GM19395 (cell line): ENCODE data around the gene DNMT3A.

ENCODE experiments used
- ATAC-seq: cut with Tn5 transposase; IDR thresholded peaks from one replicate; pipeline ENCODE4 v1.9.1; 2021; ENCODE audit warnings: mild to moderate bottlenecking, moderate library complexity; ENCODE audit not compliant: unreplicated experiment

The DNMT3A gene

DNA sequence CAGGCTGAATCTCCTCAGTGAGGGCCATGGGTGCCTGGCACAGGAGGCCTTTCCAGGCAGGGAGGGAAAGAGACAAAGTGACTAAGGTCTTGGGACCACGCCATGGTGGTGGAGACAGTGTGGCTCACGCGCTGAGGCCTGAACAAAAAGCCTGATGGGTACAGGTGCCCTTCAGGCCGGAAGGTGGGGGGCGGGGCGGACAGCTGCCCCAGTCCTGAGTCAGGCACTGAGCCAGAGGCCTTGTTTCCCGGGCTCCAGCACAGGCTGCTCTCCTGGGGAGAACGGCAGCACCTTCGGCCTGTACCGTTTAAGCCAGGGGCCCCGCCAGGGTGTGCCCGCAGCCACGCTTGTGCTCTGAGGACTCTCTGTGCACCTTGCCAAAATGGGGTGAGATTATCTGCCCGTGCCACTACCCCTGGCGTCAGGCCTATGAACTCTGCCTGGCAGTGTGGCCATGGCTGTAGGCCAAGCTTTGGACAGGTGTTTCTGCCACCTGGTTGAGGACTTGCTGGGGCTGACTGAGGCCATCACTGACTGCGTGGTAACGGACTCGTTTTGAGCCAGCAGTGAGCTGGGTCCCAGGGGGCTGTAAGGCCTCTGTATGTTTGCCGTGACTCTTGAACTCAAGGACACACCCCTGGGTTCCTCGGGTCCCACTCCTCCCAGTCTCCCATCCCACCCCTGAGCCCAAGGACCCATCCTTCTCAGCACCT, 31.7 kb upstream of the DNMT3A start:
- ATAC-seq: no peak

DNA sequence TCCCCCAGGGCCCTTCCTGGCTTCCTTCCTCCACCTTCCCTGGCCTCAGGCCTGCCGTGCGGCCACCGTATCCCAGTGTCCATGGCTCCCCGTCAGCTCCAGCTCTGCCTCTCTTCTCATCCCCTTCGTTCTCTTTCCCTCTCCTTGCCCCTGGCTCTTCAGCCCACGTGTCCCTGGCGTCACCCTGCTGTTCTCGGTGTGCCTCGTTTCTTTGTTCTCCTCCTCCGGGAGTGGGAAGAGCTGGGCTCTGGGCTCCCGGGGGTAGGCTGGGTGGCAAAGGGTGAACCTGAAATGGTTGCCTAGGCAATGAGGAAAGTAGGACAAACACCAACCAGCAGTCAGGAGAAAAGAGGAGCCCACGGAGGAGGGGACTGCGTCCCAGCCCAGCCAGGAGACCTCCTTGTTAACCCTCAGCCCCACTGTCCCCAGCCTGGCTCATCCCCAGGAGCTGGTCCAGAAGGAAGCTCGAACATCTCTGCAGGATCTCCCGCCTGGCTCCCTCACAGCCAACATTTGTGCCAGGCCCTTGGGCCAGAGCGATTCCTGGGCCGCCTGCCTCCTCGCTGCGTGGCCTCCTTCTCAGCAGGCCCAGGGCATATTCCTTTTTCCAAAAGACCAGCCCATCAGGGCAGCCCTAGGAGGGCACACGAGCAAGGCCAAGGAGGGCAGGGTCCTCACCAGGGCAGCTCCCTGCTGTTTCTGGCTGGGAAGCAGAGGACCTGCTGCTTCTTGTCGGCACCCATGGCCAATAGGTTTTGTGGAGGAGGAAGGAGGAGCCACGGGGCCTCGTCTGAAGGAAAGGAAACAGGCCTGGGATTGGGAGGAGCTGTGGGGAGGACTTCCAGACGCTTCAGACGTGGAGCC, 30.9 kb upstream of the DNMT3A start:
- ATAC-seq: no peak

DNA sequence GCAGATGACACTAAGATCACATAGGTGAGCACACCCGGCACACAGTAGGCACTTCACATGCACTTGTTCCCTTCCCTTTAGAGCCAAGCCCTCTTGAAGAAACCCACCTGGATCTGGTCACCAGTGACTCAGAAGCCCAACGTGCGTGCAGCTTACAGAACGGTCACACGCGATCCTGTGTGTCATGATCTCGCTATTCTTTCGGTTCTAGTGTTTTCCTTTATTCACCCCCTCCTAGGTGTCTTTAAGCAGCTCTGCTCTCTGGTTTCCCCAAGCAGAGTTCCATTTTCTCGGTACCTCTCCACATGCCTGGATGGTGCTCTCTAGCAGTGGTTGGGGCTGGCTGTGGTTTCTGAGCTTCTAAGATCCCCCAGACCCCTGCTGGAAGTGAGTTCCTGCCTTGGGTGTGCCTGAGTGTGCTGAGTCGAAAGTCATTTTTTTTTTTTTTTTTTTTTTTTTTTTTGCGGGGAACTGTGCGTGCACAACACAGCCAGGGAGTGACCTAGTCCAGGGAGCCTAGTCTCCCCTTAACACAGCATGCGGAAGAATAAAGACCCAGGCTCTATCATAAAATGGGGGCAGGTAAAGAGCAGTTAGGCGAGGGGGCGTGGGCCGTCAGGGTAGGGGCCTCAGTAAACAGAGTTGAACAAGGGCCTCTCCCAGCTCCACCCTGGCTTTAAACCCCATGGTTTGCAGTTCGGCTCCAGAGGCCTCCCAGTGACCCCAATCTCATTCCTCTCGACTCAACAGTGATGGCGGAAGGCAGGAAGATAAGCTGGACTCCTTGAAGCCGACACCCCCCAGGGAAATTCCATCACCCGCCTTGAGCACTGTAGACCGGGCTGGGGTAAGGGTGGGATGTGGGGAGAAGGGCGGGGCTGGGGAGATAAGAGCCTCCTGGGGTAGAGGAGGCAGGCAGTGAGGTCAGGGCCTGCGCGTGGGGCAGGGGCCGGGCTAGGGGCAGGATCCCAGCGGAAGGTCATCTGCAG, 29.8 kb upstream of the DNMT3A start:
- ATAC-seq: no peak

GRCh38 chr2:25369876-25370275, 28.2 kb upstream of the DNMT3A start:
- ATAC-seq: no peak

DNA sequence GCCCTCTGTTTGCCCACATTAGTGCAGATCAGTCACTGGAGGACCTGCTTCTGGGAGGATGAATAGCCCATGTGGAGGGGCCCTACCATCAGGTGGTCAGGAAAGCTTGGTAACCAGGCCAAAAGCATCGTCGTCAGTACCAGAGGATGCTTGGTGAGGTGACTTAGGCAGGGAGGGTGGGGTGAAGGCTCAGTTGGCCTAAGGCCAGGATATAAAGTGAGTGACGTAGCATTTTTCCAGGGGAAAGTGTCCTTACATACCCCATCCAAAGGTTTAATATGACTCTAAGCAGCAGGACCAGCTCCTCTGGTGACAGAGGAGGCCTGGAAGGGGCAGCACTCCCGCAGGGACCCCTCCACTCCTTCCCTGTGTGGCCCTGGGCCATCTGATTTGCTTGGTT, 27.7 kb upstream of the DNMT3A start:
- ATAC-seq: no peak

DNA sequence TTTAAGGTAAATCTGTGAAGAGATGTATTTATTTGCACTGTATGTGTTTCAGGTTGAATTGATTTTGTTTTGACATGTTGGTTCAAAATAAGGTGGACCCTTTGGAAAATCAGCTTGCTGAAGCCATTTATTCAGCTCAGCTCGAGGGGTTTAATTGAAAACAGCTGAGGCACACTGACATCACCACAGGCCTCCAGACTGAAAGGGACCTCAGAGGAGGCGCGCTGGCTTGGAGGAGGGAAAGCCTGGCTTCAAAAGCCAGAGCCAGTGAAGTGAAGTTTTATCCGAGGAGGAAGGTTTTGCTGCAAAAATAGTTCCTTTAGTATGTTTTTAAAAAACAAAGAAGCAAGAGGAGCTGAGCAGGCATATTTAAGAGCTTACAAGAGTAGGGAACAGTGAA, 26.9 kb upstream of the DNMT3A start:
- ATAC-seq: no peak

DNA sequence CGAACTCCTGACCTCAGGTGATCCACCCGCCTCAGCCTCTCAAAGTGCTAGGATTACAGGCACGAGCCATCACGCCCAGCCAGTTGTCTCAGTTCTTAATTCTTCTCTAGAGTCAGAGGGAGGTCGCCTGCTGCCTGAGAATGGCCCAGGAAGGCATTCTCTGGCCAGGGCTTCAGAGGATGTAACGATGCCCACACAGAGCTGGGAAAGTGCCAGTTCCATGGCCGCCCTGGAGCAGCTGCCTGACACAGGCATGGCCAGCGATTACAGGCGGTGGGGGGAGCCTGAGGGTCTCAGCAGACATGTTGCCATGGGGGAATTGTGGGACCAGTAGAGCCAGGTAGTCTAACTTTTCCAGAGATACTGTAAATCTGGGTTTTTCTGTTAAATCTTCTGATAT, 25.6 kb upstream of the DNMT3A start:
- ATAC-seq: no peak

DNA sequence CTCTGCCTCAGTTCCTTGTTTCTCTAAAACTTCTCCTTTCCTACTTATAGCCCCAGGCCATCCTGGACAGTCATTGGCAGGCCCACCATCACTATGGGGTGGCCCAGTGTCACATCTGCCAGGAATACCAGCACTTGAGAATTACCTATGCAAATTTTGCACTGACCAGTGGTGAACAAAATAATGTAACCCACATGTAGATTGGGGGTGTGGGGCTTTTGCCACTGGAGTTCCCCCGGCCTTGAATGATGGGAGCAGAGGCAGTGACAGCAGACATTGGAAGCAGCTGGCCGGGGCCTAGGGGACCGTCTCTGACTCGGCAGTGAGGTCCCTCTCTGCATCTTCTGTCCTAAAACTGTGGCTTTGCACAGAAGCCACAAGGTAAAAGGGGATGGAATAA, 24.9 kb upstream of the DNMT3A start:
- no peak for ATAC-seq

GRCh38 chr2:25365241-25365640, 23.5 kb upstream of the DNMT3A start:
- no peak for ATAC-seq

- no peak for ATAC-seq
These were observed 22.0 kb upstream of the DNMT3A start for GRCh38 chr2:25363733-25364132.

DNA sequence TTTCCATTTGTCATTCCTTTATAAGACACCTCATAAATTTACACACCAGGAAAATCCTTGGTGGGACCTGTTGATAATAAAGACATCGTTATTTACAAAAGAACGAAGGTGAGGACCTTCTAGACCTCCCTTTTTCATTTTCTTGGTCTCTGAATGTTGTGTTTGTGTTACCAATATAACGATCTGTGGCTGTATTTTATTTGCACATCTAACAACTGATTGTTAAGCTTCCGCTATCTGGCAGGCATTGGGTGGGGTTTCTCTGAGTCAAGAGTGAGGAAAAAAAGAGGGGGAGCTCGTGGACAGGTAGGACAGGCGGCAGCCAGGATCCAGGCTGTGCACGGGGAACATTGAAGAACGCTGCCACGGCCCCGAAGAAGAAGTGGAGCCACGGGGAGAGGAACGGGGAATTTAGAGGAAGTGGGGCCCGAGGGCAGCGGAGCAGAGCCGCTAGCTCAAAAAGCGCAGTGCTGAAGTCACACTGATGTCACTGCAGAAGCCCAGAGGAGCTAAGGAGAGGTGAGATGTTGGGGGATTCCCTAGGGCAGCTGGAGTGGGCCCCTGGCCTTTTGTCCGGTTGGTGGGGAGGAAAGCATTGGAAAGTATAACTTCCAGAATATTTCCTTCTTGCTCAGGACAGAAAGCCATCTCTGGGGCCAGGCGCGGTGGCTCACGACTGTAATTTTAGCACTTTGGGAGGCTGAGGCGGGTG, 20.9 kb upstream of the DNMT3A start:
- ATAC-seq: peak; percentile 76

GRCh38 chr2:25362049-25362433, 20.3 kb upstream of the DNMT3A start:
- ATAC-seq: peak; percentile 90

DNA sequence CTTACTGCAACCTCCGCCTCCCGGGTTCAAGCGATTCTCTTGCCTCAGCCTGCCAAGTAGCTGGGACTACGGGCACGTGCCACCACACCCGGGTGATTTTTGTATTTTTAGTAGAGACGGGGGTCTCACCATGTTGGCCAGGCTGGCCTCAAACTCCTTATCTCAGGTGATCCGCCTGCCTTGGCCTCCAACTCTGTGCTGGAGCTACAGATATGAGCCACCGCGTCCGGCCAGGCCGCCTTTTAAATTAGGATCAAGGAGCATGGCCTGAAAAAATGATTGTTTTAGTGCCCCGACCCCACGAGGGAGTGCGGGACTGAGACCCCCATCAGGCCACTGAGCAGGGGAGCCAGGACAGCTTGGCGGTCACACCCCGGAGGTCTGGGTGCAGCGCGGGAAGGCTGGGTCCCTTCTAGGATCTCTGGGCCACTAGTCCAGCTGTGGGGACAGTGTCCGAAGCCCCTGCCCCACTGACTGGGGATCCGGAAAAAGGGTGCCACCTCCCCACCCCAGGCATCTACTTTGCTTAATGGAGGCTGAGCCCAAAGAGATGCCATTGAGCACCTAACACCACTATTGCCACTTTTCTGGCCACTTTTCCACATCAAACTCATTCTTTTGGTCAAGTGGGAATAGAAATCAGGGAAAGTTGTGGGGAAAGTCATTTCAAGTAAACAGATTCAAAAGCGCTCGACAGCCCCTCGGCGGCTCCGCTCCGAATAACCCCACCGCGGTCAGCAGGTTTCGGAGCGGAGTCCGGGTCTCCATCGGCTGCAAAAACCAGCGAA, 19.7 kb upstream of the DNMT3A start:
- ATAC-seq: no peak

- no peak for ATAC-seq
These were observed 17.1 kb upstream of the DNMT3A start for GRCh38 chr2:25358836-25359235.

DNA sequence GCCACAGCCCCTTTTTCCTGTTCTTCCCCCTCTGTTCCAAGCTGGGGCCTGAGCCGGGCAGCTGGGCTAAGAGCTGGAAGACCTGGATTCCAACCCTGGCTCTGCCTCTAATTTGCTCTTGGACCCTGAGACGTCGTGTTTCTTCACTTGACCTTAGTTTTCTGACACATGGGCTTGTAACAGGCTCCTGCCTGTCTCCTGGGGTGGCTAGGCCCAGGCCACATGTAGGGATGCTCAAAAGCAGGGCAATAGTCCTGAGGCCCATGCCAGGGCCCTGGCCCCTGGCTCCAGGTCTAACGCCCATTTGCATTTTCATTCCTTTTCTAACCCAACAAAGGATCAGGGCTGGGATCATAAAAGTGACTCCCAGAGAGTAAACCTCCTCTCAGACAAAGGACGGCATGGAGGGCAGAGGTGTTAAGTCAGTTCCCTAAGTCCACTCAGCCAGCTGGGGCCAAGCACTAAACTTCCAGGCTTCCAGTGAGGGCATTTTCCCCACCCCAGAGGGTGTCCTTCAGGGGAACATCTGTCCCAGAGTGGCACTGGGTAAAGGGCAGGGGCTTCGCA, 16.6 kb upstream of the DNMT3A start:
- no peak for ATAC-seq

- ATAC-seq: no peak
These were observed 14.4 kb upstream of the DNMT3A start for GRCh38 chr2:25356088-25356487.

GRCh38 chr2:25355270-25355669, 13.5 kb upstream of the DNMT3A start:
- ATAC-seq: no peak

DNA sequence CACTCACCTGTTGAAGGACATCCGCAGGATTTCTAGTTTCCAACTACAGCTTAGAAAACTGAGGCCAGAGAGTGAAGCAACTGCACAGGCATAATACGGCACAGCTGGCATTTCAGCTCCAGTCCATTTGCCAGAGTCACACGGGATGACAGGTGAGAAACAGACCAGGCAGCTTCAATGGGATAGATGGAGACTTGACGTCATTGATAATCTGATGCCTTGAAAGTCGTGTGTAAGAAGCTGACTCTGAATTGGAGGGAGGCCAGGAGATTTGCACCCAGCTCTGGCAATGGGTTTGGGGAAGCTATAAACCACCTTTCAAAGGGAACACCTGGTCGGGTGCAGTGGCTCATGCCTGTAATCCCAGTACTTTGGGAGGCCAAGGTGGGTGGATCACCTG, 12.4 kb upstream of the DNMT3A start:
- ATAC-seq: no peak

- ATAC-seq: no peak
These were observed 7.7 kb upstream of the DNMT3A start for GRCh38 chr2:25349397-25349796.
